KOPT-K1 (cell line): ENCODE results near the gene CFAP107.
"Not testable (repeated sequence)": the region's sequence is repeated elsewhere in the genome, so short reads cannot be mapped to it uniquely, and the experiment has no call there.

ENCODE experiments used
- H3K27ac ChIP-seq: fragments of 200-600 bp; sonication (generic); 2 replicates; pipeline ENCODE4 v1.5.1; 2016; ENCODE audit warnings: antibody characterized with exemption, mild to moderate bottlenecking, low read depth, low read length; ENCODE audit not compliant: poor library complexity, severe bottlenecking
- H3K36me3 ChIP-seq: fragments of 200-600 bp; sonication (generic); 2 replicates; pipeline ENCODE4 v1.5.1; 2017; ENCODE audit warnings: antibody characterized with exemption, mild to moderate bottlenecking, low read length, moderate library complexity; ENCODE audit not compliant: insufficient read depth
- H3K9me3 ChIP-seq: fragments of 200-600 bp; sonication (generic); 2 replicates; pipeline ENCODE4 v1.5.1; 2017; ENCODE audit warnings: antibody characterized with exemption, low read length, mild to moderate bottlenecking; ENCODE audit not compliant: insufficient read depth, poor library complexity, severe bottlenecking

Gene CFAP107

DNA sequence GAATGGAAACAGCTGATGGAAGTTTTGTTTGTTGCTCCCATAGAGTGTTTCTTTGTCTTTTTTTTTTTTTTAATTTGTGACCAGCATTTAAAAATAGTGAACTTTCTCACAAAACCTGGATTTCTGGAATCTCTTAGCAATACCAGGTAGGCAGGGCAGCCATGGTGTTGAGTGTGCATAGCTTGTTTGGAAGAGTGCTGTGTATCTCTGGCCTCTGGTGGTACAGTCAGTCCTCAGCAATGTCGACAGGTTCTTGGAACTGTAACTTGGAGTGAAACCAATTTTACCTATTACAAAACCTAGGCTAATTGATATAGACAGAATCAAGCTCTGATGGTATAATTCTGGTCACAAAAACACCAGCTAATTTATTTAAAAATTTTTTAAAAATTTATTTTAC is 23.4 kb upstream of the CFAP107 start:
- no peaks in the 10 kb centered on the region for H3K9me3 ChIP-seq
- no peak overlapping the region for H3K27ac ChIP-seq

DNA sequence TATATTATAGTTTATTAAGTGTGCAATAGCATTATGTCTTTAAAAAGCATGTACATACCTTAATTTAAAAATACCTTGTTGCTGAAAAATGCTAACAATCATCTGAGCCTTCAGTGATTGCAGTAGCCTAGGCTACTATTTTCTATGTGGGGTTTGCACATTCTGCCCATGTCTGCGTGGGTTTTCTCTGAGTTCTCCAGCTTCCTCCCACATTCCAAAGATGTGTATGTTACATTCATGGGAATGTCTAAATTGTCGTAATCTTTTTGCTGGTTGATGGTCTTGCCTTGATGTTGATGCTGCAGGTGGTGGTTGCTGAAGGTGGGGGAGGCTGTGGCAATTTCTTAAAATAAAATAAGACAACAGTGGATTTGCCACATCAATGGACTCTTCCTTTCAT is 17.6 kb upstream of the CFAP107 start:
- Histone ChIP-seq H3K27ac (no peak overlapping the region), H3K9me3 (peaks cover 4% of the 10 kb centered on the region), H3K36me3 (no peaks in the 10 kb centered on the region)

More for the DNA sequence above, 23.4 kb upstream of the CFAP107 start:
- no peaks in the 10 kb centered on the region for H3K36me3 ChIP-seq

DNA sequence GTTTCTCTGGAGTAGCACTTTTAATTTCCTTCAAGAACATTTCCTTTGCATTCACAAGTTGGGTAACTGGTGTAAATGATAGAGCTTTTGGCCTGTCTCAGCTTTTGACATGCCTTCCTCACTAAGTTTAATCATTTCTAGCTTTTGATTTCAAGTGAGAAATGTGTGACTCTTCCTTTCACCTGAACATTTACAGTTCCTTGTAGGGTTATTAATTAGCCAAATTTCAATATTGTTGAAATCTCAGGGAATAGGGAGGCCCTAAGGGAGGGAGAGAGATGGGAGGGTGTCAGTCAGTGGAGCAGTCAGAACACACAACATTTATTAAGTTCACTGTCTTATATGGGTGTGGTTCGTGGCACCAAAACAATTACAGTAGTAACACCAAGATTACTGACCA is 15.8 kb upstream of the CFAP107 start:
- H3K27ac ChIP-seq: no peak overlapping the region
- peaks cover 4% of the 10 kb centered on the region for H3K9me3 ChIP-seq

DNA sequence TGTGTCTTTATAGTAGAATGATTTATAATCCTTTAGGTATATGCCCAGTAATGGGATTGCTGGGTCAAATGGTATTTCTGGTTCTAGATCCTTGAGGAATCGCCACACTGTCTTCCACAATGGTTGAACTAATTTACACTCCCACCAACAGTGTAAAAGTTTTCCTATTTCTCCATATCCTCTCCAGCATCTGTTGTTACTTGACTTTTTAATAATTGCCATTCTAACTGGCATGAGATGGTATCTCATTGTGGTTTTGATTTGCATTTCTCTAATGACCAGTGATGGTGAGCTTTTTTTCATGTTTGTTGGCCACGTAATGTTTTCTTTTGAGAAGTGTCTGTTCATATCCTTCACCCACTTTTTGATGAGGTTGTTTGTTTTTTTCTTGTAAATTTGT is 14.9 kb upstream of the CFAP107 start:
- not testable (repeated sequence) for H3K27ac ChIP-seq, H3K36me3 ChIP-seq
- H3K9me3 ChIP-seq: peaks cover 13% of the 10 kb centered on the region

More for the DNA sequence above, 15.8 kb upstream of the CFAP107 start:
- no peaks in the 10 kb centered on the region for H3K36me3 ChIP-seq

DNA sequence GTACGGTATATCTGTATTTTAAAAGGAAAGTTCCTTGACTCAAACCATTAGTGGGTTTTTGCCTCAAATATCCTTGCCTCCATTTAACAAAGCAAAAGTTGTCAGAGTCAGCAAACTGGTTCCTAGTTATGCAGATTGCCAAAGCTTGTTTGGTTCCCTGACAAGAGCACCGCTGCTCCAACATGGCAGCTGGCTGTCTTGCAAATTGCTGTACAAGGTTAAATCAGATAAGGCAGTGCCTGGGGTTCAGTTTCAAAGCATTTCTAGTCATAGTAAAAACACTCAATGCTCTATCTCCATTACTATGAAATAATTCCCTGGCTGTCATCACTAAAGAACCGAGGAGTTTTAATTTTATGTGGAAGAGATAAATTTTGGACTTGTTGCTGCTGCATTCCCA is 11.3 kb upstream of the CFAP107 start:
- Histone ChIP-seq H3K36me3 (no peaks in the 10 kb centered on the region), H3K9me3 (peaks cover 15% of the 10 kb centered on the region), H3K27ac (no peak overlapping the region)

DNA sequence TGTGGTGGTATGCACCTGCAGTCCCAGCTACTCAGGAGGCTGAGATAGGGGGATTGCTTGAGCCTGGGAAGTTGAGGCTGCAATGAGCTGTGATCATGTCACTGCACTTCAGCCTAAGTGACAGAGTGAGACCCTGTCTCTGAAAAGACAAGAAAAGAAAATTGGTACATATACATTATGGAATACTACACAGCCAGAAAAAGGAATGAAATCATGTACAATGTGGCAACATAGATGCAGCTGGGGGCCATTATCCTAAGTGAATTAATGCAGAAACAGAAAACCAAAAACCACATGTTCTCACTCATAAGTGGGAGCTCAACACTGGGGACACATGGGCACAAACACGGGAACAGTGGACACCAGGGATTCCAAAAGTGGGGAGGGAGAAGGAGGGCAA is 7.1 kb upstream of the CFAP107 start:
- Histone ChIP-seq H3K9me3 (peaks cover 13% of the 10 kb centered on the region), H3K36me3 (no peaks in the 10 kb centered on the region), H3K27ac (no peak overlapping the region)

DNA sequence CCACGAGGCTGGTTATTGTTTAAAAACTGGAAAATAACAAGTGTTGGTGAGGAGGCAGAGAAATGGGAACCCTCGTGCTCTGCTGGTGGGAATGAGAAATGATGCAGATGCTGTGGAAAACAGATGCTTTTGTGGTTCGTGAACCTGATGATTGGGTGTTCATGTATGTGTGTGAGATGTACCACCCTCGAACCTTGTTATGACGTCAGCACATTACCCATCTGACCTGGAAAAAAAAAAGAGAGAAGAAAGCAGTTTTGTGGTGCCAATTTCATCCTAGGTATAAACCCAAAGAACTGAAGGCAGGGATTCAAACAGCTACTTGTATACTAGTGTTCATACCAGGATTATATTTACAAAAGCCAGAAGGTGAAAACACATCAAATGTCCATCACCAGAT is 6.4 kb upstream of the CFAP107 start:
- peaks cover 13% of the 10 kb centered on the region for H3K9me3 ChIP-seq
- no peak overlapping the region for H3K27ac ChIP-seq
- H3K36me3 ChIP-seq: no peaks in the 10 kb centered on the region

DNA sequence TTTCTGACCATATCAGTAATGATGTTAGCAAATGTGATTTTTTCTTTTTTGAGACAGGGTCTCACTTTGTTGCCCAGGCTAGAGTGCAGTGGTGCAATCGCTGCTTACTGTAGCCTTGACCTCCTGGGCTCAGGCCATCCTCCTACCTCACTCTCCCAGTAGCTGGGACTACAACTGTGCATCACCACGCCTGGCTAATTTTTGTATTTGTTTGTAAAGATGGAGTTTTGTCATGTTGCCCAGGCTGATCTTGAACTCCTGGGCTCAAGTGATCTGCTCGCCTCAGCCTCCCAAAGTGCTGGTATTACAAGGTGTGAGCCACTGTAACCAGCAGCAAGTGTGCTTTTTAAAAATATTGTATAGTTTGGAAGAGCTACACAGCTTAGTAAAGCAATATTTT is 4.1 kb upstream of the CFAP107 start:
- H3K9me3 ChIP-seq: peaks cover 3% of the 10 kb centered on the region

DNA sequence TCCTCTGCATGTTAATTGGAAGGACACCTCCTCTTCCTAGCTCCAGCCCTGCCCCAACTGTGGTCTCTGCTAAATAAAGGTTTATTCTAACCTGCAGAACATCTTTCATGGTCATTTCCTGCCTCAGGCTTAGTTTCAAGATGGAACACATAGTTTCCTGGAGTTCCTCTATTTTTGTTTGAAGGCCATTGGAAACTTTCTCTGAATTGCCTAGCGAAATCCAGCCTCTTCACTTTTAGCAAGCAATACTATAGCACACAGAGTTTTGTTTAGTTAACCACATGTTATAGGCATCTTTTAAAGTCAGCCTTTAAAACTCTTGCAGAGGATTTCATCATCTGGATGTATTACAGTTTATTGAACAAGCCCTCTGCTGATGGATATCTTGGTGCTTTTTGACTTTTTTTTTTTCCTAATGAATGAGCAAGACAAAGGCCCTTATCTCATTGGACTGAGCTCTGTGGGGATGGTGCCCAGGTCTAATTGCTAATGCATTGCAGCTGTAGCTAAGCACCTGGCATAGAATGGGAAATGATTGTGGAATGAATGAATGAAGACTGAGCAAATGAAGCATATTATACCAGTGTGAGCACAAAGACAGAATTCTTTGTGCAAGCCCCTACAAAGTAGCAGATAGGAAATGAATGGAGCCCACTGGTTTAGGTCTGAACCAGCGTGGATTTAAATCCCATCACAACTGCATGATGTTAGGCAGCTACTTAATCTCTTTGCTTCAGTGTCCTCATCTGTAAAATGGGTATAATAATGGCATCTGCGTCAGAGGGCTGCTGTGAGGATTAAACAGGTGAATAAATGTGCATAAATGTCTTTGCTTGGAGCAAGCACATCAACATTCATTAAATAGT is 641 bp upstream of the CFAP107 start:
- Histone ChIP-seq H3K9me3 (peaks cover 30% of the 10 kb centered on the region), H3K36me3 (no peaks in the 10 kb centered on the region), H3K27ac (no peak overlapping the region)

More for the DNA sequence above, 4.1 kb upstream of the CFAP107 start:
- no peak overlapping the region for H3K27ac ChIP-seq
- H3K36me3 ChIP-seq: no peaks in the 10 kb centered on the region

DNA sequence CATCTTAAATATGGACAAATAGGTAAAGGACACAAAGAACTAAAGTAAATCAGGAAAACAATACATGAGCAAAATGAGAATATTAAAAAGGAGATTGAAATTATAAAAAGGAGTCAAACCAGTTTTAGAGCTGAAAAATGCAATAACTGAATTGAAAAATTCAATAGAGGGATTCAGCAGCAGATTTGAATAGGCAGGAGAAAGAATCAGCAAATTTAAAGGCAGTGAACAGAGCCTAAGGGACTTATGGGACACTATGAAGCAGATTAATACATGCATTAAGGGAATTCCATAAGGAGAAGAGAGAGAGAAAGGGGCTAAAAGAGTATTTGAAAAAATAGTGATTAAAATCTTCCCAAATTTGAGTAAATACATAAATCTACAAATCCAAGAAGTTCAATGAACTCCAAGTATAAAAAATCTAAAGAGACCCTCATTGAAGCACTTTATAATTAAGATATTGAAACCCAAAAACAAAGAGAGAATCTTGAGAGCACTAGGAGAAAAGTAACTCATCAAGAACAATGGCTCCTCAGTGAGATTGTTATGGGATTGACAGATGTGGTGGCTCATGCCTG is 2.9 kb downstream of the CFAP107 start:
- peaks cover 30% of the 10 kb centered on the region for H3K9me3 ChIP-seq
- no peak overlapping the region for H3K27ac ChIP-seq
- H3K36me3 ChIP-seq: no peaks in the 10 kb centered on the region

DNA sequence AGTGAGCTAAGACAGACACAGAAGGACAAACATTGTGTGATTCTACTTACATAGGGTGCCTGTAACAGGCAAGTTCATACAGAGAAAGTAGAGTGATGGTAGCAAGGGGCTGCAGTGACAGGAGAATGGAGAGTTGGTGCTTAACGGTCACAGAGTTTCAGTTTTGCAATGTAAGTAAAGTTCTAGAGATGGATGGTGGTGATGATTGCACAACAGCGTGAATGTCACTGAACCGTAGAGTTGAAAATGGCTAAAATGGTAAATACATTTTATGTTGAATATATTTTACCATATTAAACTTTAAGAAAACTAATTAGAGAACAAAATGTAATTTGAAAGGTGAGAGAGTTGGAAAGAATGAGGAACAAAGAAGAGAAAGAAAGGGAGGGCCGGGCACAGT is 8.7 kb downstream of the CFAP107 start:
- H3K9me3 ChIP-seq: peaks cover under 1% of the 10 kb centered on the region
- H3K36me3 ChIP-seq: no peaks in the 10 kb centered on the region
- H3K27ac ChIP-seq: no peak overlapping the region

DNA sequence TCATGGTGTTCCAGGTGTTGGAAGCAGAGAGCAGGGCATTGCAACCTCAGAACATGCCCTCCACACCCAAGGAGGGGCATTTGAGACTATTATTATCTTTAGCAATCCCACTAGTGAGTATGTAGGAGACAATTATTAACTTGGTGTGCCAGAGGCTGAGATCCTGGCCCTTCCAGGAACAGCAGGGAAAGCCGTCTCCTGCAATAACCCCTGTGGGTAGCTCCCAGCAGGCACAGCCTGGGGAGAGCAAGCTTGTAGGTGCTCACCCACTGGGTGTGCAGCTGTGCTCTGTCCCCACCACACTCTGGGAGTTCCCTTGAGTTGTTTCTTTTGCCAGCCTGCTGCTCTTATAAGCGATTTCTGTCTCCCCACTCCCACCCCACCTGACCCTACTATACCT is 10.3 kb downstream of the CFAP107 start:
- H3K9me3 ChIP-seq: no peaks in the 10 kb centered on the region
- H3K36me3 ChIP-seq: no peaks in the 10 kb centered on the region
- H3K27ac ChIP-seq: no peak overlapping the region

DNA sequence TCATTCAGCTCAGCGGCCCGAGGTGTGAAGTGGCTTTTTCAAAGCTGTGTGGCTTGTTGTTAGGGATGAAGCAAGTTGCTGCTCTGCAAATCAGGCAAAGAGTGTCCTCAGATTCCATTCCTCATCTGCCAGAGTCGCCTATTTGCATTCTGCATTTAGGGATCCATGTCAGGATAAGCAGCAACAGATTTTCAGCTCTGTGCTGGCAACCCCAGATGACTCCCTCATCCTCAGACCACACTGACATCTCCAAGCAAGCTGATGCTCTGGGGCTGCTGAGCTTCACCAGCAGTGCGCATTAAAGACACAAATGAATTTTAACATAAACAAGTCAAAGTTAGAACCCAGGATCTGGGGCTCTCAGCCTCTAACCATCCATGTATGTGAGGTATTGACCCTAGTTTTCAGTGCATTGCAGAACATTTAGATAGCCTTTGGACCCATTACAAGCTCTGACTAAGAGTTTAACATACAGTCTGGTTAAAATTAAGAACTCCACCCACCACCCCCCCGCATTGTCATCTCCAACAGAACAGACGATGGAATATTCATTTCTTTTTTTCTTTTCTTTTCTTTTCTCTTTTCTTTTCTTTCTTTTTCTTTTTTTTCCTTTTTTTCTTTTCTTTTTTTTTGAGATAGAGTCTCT is 10.9 kb downstream of the CFAP107 start:
- H3K9me3 ChIP-seq: no peaks in the 10 kb centered on the region

DNA sequence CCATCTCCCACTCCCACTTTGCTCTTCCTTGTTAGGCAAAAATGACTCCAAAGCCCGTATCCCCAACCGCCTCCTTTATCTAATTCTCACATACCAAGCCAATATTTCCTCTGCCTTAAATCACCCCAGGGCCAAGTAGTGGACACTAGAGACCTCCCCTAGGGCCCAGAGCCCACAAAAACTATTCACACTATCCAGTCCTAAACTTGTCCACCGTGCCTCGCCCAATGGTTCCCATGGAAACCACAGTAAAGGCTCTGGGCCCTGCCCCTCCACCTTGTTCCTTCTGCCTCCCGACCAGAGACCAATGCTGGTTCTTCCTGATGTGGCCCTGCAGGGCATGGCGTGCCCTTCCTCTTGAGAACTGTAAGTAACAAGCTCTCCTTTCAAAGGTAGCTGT is 11.8 kb downstream of the CFAP107 start:
- H3K36me3 ChIP-seq: no peaks in the 10 kb centered on the region
- H3K9me3 ChIP-seq: no peaks in the 10 kb centered on the region

More for the DNA sequence above, 10.9 kb downstream of the CFAP107 start:
- H3K36me3 ChIP-seq: no peaks in the 10 kb centered on the region
- H3K27ac ChIP-seq: no peak overlapping the region

DNA sequence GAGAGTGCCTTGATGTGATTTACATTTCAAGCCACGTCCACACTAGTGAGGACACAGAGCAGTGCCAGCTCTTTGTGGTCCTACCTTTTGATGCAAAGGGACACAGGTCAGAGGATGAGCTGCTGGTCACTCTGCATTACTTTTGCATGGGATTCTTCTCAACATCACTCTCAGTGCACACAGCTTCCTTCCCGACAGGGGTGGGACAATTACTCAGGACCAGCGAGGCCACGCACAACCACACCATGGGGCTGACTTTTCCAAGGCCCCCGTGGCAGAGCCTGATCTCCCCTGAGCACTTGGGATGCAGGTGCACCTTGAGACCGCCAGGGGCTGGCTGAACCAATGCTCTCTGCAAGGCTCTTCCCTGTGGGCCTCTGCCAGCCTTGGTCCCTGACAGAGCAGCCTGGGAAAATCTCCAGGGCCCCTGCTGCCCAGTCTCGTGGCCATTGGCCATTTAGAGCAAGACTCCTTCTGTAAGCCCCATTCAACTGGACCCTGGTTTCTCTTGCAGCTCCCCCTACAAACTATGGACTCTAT is 14.3 kb downstream of the CFAP107 start:
- Histone ChIP-seq H3K36me3 (no peaks in the 10 kb centered on the region), H3K9me3 (no peaks in the 10 kb centered on the region), H3K27ac (no peak overlapping the region)

More for the DNA sequence above, 11.8 kb downstream of the CFAP107 start:
- no peak overlapping the region for H3K27ac ChIP-seq
